Mucosa of stomach (tissue), 1 donor: Measurements from ENCODE around the gene MVP.

ENCODE experiments used
- H3K27me3 ChIP-seq: one replicate; pipeline ENCODE4 v1.7.0; 2013; ENCODE audit warnings: mild to moderate bottlenecking, low read length; ENCODE audit not compliant: control insufficient read depth, insufficient read depth
- H3K36me3 ChIP-seq: one replicate; pipeline ENCODE4 v1.7.0; 2013; ENCODE audit warnings: low read length; ENCODE audit not compliant: control insufficient read depth, insufficient read depth
- H3K4me1 ChIP-seq: one replicate; pipeline ENCODE4 v1.7.0; 2013; ENCODE audit warnings: mild to moderate bottlenecking, low read length; ENCODE audit not compliant: control insufficient read depth, insufficient read depth
- H3K4me3 ChIP-seq: one replicate; pipeline ENCODE4 v1.7.0; 2013; ENCODE audit warnings: low read length
- H3K9ac ChIP-seq: one replicate; pipeline ENCODE4 v1.7.0; 2013; ENCODE audit warnings: mild to moderate bottlenecking, low read length, moderate library complexity
- H3K9me3 ChIP-seq: one replicate; pipeline ENCODE4 v1.7.0; 2013; ENCODE audit warnings: mild to moderate bottlenecking, low read length, moderate library complexity; ENCODE audit not compliant: control insufficient read depth
- donor health status: Pancreatic carcinoma.

The MVP gene

DNA sequence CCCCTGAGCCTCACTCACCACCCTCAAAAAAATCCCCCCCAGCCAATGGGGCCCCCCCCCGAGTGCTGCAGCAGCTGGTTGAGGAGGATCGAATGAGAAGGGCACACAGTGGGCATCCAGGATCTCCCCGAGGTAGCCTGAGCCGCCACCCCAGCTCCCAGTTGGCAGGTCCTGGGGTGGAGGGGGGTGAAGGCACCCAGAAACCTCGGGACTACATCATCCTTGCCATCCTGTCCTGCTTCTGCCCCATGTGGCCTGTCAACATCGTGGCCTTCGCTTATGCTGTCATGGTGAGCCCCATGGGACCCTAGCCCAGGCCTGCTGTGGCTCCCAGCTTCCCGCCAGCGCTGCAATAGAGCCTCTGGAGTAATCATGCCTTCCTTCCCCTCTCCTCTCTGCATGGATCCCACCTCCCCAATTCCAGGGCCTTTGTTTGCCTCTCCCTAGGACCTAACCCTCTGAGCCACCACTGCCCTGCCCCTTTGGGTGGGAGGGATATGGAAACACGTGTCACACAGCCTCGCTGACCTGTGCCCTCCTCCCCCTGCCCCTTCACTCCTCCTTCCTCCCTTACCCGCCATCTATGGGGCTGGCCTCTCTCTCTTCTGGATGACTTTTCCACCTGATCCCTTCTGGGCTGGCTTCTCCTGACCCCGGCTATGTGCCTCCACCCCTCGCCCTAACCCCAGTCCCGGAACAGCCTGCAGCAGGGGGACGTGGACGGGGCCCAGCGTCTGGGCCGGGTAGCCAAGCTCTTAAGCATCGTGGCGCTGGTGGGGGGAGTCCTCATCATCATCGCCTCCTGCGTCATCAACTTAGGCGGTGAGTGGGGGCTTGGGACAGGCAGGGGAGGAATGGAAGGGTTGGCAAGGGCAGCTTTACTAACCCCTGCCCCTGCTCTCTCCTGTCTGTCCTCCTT, 6.4 kb upstream of the MVP start:
- peaks cover 63% of the 10 kb centered on the region for H3K4me1 ChIP-seq
- peaks cover 2% of the 10 kb centered on the region for H3K36me3 ChIP-seq
- H3K4me3 ChIP-seq = no peak overlapping the region
- H3K9me3 ChIP-seq = no peaks in the 10 kb centered on the region
- no peak overlapping the region for H3K9ac ChIP-seq
- H3K27me3 ChIP-seq = peaks cover 22% of the 10 kb centered on the region

DNA sequence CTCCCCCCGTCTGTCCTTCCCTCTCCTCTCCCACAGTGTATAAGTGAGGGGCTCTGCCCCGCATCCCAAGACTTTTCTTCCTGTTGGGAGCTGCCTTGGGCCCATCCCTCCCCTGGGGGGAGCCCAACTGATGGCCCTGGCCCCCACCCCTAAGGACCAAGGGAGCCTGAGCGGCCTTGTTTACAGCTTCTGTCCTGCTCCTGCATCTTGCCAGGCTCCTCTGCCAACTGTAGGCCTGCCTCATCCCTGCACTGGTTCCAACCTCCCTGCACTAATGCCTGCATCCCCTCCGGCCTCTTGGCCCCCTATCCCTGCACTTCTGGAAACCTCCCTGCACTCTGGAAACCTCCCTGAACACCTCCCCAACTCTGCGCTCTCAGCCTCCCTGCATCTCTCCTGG, 5.7 kb upstream of the MVP start:
- Histone ChIP-seq H3K9me3 (no peaks in the 10 kb centered on the region), H3K36me3 (no peaks in the 10 kb centered on the region), H3K4me3 (no peak overlapping the region), H3K27me3 (peaks cover 22% of the 10 kb centered on the region), H3K4me1 (peaks cover 62% of the 10 kb centered on the region), H3K9ac (no peak overlapping the region)

DNA sequence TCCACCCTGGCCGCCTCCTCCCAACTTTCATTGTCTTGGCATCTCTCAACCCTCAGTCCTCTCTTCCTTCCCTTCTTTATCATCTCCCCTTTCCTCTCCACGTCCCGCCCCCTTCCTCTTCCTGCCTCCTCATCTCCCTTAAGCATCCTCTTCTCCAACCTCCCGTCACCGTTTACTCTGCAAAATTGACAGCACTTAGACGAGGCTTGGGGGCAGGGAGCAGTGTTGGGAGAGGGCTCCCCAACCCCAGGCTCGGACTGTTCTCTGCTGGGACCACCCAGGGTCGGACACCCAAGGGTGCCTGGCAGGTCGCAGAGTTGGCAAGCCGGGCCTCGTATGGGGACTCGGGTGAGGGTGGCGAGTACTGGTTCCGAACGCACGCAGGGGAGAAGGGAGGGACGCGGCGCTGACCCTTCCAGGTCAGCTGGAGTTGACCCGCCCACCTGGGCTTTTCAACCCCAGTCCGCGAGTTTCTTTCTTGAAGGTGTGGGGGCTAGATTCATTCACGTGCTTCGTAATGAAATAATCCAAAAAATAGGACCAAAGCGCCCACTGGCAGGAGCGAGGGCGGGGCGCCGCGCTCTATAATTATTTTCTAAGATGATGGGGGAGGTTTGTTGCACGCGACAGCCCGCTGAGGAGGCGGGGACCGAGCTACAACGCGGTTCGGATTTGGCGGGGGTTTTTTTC, 5.1 kb upstream of the MVP start:
- Histone ChIP-seq H3K9me3 (no peaks in the 10 kb centered on the region), H3K36me3 (no peaks in the 10 kb centered on the region), H3K9ac (peak overlapping the region; percentile 70), H3K4me1 (peaks cover 58% of the 10 kb centered on the region), H3K4me3 (peak overlapping the region; percentile 12), H3K27me3 (peaks cover 22% of the 10 kb centered on the region)

DNA sequence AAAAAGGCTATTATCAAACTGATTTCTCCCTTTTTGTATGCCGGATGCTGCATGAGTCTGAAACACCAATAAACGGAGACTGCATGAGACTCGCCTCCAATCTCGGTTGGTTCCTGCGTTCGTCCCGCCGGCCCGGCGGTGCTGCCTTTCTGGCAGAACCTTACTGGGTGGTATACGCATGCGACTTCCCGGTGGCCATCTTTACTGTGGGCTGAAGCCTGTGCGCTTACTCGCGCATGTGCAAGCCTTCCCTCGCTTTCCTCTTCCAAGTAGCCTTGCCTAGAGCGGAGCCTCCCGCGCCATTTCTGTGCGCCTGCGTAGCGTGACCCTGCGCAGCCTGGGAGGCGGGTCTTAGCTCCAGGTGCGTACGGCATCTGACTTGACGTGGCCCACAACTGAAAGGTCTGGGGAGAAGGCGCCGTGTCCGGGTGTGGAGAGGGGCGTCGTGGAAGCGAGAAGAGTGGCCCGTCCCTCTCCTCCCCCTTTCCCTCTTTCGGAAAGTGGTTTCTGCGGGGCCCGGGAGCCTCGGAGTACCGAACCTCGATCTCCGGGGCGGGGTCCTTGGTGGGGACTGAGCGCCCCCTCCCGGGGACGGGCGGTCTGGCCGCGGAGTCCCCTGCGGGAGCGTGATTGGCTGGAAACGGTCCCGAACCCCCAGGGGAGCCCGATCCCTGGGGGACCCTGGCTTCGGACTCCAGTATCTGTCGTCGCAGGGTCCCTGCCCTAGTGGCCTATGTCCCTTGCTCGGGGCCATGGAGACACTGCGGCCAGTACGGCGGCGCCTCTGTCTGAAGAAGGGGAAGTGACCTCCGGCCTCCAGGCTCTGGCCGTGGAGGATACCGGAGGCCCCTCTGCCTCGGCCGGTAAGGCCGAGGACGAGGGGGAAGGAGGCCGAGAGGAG, 4.2 kb upstream of the MVP start, which contains the start of gene PAGR1:
TSS of gene PAGR1 (plus strand) at position 360 of the 901 bp plus-strand sequence. CDS start at position 734, 374 bp downstream.
- peaks cover 50% of the 10 kb centered on the region for H3K4me1 ChIP-seq
- H3K27me3 ChIP-seq = peaks cover 22% of the 10 kb centered on the region
- H3K9me3 ChIP-seq = no peaks in the 10 kb centered on the region
- H3K9ac ChIP-seq = peak within 1 kb of the TSS; percentile 70
- peak within 1 kb of the TSS; percentile 92 for H3K4me3 ChIP-seq
- no peaks in the 10 kb centered on the region for H3K36me3 ChIP-seq

DNA sequence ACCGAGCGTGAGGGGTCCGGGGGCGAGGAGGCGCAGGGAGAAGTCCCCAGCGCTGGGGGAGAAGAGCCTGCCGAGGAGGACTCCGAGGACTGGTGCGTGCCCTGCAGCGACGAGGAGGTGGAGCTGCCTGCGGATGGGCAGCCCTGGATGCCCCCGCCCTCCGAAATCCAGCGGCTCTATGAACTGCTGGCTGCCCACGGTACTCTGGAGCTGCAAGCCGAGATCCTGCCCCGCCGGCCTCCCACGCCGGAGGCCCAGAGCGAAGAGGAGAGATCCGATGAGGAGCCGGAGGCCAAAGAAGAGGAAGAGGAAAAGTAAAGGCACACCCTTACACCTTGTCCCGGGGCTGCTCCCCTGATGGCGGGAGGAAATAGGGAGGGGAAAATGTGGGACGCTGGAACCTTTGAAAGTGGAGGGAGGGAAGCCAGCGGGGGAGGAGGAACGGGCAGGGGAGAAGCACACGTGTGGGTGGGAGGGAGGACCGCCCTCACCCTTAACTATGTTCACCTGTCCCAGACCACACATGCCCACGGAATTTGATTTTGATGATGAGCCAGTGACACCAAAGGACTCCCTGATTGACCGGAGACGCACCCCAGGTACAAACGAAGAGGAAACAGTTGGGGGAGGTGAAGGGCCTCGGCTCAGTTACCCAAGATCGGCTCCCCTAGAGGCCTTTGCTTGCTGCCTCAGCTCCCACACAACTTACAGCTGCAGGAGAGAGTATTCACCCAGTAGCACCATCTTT, 3.4 kb upstream of the MVP start:
- peak overlapping the region; percentile 70 for H3K9ac ChIP-seq
- peaks cover 47% of the 10 kb centered on the region for H3K4me1 ChIP-seq
- no peaks in the 10 kb centered on the region for H3K36me3 ChIP-seq

DNA sequence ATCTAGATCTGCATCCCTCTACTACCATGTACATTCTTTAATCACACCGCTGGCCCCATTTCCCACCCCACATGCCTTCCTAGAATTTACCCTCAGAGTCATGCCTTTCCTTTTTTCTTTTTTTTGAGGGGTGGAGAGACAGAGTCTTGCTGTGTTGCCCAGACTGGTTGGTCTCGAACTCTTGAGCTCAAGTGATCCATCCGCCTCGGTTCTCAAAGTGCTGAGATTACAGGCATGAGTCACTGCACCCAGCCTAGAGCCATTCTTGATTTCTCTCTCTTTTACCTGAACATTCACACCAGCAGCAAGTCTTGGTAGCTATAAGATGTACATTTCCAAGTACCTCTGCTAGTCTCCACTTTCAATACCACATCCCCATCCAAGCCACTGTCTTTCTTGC, 2.2 kb upstream of the MVP start:
- H3K27me3 ChIP-seq = peaks cover 12% of the 10 kb centered on the region
- H3K4me1 ChIP-seq = peaks cover 52% of the 10 kb centered on the region
- H3K9ac ChIP-seq = no peak overlapping the region
- no peak overlapping the region for H3K4me3 ChIP-seq
- H3K9me3 ChIP-seq = no peaks in the 10 kb centered on the region
- no peaks in the 10 kb centered on the region for H3K36me3 ChIP-seq

More for the DNA sequence above, 3.4 kb upstream of the MVP start:
- H3K4me3 ChIP-seq = peak overlapping the region; percentile 92
- H3K27me3 ChIP-seq = peaks cover 22% of the 10 kb centered on the region
- H3K9me3 ChIP-seq = no peaks in the 10 kb centered on the region

DNA sequence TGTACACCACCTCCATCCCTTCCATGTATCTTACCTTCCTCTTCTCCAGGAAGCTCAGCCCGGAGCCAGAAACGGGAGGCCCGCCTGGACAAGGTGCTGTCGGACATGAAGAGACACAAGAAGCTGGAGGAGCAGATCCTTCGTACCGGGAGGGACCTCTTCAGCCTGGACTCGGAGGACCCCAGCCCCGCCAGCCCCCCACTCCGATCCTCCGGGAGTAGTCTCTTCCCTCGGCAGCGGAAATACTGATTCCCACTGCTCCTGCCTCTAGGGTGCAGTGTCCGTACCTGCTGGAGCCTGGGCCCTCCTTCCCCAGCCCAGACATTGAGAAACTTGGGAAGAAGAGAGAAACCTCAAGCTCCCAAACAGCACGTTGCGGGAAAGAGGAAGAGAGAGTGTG, 756 bp upstream of the MVP start:
- H3K4me3 ChIP-seq = peak overlapping the region; percentile 79
- no peaks in the 10 kb centered on the region for H3K36me3 ChIP-seq
- peak overlapping the region; percentile 76 for H3K9ac ChIP-seq
- H3K4me1 ChIP-seq = peaks cover 63% of the 10 kb centered on the region
- H3K27me3 ChIP-seq = no peaks in the 10 kb centered on the region
- H3K9me3 ChIP-seq = no peaks in the 10 kb centered on the region

DNA sequence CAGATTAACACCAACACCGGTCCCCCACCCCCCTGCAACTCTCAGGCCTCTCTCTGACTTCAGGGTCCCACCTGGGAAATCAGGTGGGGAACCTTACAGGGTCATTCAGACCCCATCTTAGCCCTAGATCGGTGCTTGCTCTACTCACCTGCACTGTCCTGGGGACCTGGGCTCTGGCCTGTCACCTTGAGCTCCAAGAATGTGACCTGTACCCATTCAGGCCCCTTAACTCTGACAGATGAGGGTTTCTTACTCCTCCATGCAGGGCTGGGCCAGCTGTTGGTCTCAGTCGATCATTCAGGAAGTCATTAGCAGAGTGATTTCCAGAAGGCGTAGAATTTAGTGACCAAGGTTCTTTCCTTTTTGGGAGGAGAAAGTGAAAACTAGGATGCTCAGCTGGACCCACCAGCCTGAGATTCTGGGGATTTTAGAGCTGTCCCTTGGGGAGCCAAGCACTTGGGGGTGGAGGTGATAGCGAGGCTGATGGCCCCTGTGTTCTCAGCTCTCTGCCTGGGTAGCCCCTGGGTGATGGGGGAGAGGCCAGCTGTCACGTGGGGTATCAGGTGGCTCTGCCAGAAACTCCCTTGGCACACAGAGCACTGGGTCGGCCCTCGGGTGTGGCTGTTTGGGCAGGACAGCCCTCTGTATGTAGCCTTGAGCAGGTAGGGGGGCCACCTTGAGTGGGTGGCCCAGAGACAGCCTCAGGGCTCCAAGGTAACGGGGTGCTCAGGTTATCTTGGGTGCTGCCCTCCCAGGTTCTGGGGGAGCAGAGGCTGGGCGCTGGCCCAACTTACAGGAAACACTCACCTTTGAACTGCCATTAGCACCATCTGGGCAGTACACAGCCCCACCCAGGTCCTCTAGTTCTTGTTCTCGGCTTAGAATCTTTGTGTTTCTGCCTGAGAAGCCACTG, 724 bp downstream of the MVP start:
- Histone ChIP-seq H3K4me3 (peak overlapping the region; percentile 79), H3K4me1 (peaks cover 69% of the 10 kb centered on the region), H3K36me3 (no peaks in the 10 kb centered on the region), H3K9ac (peak overlapping the region; percentile 76), H3K9me3 (no peaks in the 10 kb centered on the region), H3K27me3 (no peaks in the 10 kb centered on the region)

DNA sequence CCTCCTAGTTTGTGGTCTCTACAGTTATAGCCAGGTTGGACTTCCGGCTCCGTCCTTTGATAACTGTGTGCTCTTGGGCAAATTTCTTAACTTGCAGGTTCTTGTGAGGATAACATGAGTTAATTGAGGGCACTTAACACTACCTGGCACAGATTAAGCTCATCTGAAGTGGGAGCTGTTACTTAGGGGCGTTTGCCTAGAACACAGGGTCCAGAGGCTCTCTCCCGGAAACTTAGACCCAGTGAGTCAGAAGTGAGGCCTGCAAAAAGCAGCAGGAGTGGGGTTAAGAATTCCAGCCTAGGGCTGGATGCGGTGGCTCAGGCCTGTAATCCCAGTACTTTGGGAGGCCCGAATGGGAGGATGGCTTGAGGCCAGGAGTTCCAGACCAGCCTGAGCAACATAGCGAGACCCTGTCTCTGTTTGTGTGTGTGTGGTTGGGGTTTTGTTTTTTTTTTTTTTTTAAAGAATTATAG, 1.4 kb downstream of the MVP start:
- Histone ChIP-seq H3K36me3 (no peaks in the 10 kb centered on the region), H3K9ac (peak overlapping the region; percentile 76), H3K9me3 (no peaks in the 10 kb centered on the region), H3K4me3 (peak overlapping the region; percentile 79), H3K27me3 (no peaks in the 10 kb centered on the region), H3K4me1 (peaks cover 74% of the 10 kb centered on the region)

DNA sequence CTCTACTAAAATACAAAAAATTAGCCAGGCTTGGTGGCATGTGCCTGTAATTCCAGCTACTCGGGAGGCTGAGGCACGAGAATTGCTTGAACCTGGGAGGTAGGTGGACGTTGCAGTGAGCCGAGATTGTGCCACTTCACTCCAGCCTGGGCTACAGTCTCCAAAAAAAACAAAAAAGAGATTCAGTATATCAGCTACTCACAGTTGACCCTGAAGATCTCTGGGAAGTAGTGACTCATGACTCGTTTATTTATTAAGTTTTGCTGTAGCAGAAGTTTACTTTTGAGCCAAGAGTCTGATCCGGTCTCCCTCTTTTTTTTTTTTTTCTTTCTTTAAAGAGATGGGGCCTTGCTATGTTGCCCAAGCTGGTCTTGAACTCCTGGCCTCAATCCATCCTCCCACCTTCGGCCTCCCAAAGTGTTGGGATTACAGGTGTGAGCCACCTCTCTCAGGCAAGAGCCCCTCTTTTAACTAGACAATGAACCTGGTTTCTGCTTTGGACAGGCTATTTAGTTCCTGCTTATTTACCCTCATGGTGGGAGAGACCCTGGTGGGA, 4.4 kb downstream of the MVP start:
- H3K4me1 ChIP-seq = peaks cover 59% of the 10 kb centered on the region
- H3K9me3 ChIP-seq = no peaks in the 10 kb centered on the region
- no peak overlapping the region for H3K4me3 ChIP-seq
- H3K27me3 ChIP-seq = no peaks in the 10 kb centered on the region
- no peaks in the 10 kb centered on the region for H3K36me3 ChIP-seq
- peak overlapping the region; percentile 48 for H3K9ac ChIP-seq
